DND-41 (cell line): Measurements from ENCODE around the gene KLK4.

Experiments
- ATAC-seq: fragments of 200-7000 bp; cut with Tn5 transposase; 3 replicates; pipeline ENCODE4 v1.9.1; 2021; ENCODE audit warnings: low read depth; ENCODE audit not compliant: insufficient read depth
- DNase-seq: peaks from one replicate; pipeline ENCODE4 v3.0.0-alpha.2; 2020
- H2AFZ ChIP-seq: 2 replicates; pipeline ENCODE4 v1.6.0; 2012; ENCODE audit warnings: low read depth, low read length
- H3K27ac ChIP-seq: 2 replicates; pipeline ENCODE4 v1.5.1; 2012; ENCODE audit warnings: low read length, inconsistent platforms
- H3K27me3 ChIP-seq: fragments of 200-600 bp; sonication (generic); 2 replicates; pipeline ENCODE4 v1.6.0; 2012; ENCODE audit warnings: low read length, mild to moderate bottlenecking, inconsistent platforms; ENCODE audit not compliant: insufficient read depth, poor library complexity
- H3K36me3 ChIP-seq: 2 replicates; pipeline ENCODE4 v1.5.1; 2012; ENCODE audit warnings: low read length, inconsistent platforms; ENCODE audit not compliant: insufficient read depth
- H3K4me1 ChIP-seq: 2 replicates; pipeline ENCODE4 v1.5.1; 2012; ENCODE audit warnings: mild to moderate bottlenecking, low read length; ENCODE audit not compliant: insufficient read depth
- H3K4me2 ChIP-seq: 2 replicates; pipeline ENCODE4 v1.6.0; 2012; ENCODE audit warnings: mild to moderate bottlenecking, moderate library complexity, low read length, inconsistent platforms; ENCODE audit not compliant: insufficient read depth
- H3K4me3 ChIP-seq, 2 experiments: fragments of 200-600 bp in 1 of 2; shearing (Covaris generic) in 1 of 2; 2 replicates each; pipeline ENCODE4 v1.5.1; 2012 to 2016; ENCODE audit warnings: inconsistent platforms in 2 of 2, low read length in 2 of 2, mild to moderate bottlenecking in 2 of 2, low read depth in 1 of 2, moderate library complexity in 1 of 2
- H3K79me2 ChIP-seq: 2 replicates; pipeline ENCODE4 v1.6.0; 2012; ENCODE audit warnings: low read length, inconsistent platforms; ENCODE audit not compliant: insufficient read depth
- H3K9ac ChIP-seq: 2 replicates; pipeline ENCODE4 v1.6.0; 2012; ENCODE audit warnings: low read depth, mild to moderate bottlenecking, inconsistent platforms, low read length, moderate library complexity
- H3K9me3 ChIP-seq: 2 replicates; pipeline ENCODE4 v1.5.1; 2012; ENCODE audit warnings: low read length, moderate library complexity, mild to moderate bottlenecking, inconsistent platforms; ENCODE audit not compliant: insufficient read depth, severe bottlenecking
- H4K20me1 ChIP-seq: 2 replicates; pipeline ENCODE4 v1.6.0; 2012; ENCODE audit warnings: low read length; ENCODE audit not compliant: insufficient read depth
- CTCF ChIP-seq: IDR thresholded peaks from 2 replicates; pipeline ENCODE4 v1.5.1; 2012; ENCODE audit warnings: borderline replicate concordance, low read length, moderate library complexity, mild to moderate bottlenecking; ENCODE audit not compliant: poor library complexity, severe bottlenecking; ENCODE audit errors: extremely low read depth
- EZH2 ChIP-seq: IDR thresholded peaks from 3 replicates; pipeline ENCODE4 v1.6.1; 2012; ENCODE audit warnings: borderline replicate concordance, low read depth, mild to moderate bottlenecking, moderate library complexity, low read length, inconsistent platforms; ENCODE audit not compliant: severe bottlenecking

The KLK4 gene

GRCh38 chr19:50870417-50871089 lies 40.6 kb downstream of the KLK4 start:
- Histone ChIP-seq H3K27ac (no peak overlapping the region), H3K9me3 (no peaks in the 10 kb centered on the region), H3K27me3 (peaks cover 27% of the 10 kb centered on the region), H3K79me2 (no peaks in the 10 kb centered on the region), H2AFZ (no peak overlapping the region), H3K4me1 (no peaks in the 10 kb centered on the region), H3K4me2 (no peak overlapping the region), H3K4me3 (no peak overlapping the region), H3K36me3 (no peaks in the 10 kb centered on the region), H4K20me1 (no peaks in the 10 kb centered on the region), H3K9ac (no peak overlapping the region)
- TF ChIP-seq CTCF, result no peak
- TF ChIP-seq EZH2, result no peak
- ATAC-seq, result no peak
- DNase-seq, result no peak

DNA sequence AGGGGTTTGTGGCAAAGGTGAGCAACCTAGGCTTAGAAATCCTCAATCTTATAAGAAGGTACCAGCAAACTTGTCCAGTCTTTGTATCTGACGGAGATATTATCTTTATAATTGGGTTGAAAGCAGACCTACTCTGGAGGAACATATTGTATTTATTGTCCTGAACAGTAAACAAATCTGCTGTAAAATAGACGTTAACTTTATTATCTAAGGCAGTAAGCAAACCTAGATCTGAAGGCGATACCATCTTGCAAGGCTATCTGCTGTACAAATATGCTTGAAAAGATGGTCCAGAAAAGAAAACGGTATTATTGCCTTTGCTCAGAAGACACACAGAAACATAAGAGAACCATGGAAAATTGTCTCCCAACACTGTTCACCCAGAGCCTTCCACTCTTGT lies 41.7 kb downstream of the KLK4 start:
- no peak for DNase-seq
- no peaks in the 10 kb centered on the region for H3K36me3 ChIP-seq
- H3K27ac ChIP-seq, result no peak overlapping the region
- H2AFZ ChIP-seq, result no peak overlapping the region
- no peaks in the 10 kb centered on the region for H4K20me1 ChIP-seq
- H3K9ac ChIP-seq, result no peak overlapping the region
- no peak for TF ChIP-seq EZH2
- TF ChIP-seq CTCF, result no peak
- peaks cover 28% of the 10 kb centered on the region for H3K27me3 ChIP-seq
- no peak overlapping the region for H3K4me2 ChIP-seq
- H3K9me3 ChIP-seq, result no peaks in the 10 kb centered on the region
- no peaks in the 10 kb centered on the region for H3K79me2 ChIP-seq
- H3K4me1 ChIP-seq, result no peaks in the 10 kb centered on the region
- no peak overlapping the region for H3K4me3 ChIP-seq
- ATAC-seq, result no peak

DNA sequence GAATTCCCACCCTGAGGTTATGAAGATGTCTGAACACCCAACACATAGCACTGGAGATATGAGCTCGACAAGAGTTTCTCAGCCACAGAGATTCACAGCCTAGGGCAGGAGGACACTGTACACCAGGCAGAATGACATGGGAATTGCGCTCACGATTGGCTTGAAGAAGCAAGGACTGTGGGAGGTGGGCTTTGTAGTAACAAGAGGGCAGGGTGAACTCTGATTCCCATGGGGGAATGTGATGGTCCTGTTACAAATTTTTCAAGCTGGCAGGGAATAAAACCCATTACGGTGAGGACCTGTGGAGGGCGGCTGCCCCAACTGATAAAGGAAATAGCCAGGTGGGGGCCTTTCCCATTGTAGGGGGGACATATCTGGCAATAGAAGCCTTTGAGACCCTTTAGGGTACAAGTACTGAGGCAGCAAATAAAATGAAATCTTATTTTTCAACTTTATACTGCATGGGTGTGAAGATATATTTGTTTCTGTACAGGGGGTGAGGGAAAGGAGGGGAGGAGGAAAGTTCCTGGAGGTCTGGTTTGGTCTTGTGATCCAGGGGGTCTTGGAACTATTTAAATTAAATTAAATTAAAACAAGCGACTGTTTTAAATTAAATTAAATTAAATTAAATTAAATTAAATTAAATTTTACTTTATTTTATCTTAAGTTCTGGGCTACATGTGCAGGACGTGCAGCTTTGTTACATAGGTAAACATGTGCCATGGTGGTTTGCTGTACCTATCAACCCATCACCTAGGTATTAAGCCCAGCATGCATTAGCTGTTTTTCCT lies 49.5 kb downstream of the KLK4 start:
- Histone ChIP-seq H2AFZ (no peak overlapping the region), H3K4me3 (no peak overlapping the region), H3K27ac (no peak overlapping the region), H3K79me2 (no peaks in the 10 kb centered on the region), H3K4me2 (no peak overlapping the region), H4K20me1 (no peaks in the 10 kb centered on the region), H3K9ac (no peak overlapping the region), H3K9me3 (peaks cover 6% of the 10 kb centered on the region), H3K27me3 (peaks cover 9% of the 10 kb centered on the region), H3K4me1 (no peaks in the 10 kb centered on the region), H3K36me3 (no peaks in the 10 kb centered on the region)
- TF ChIP-seq EZH2 (no peak), CTCF (no peak)
- no peak for DNase-seq
- no peak for ATAC-seq
